Kidney (tissue), 14 donors: ENCODE results near the gene CAMK2G. TPM values are rescaled to one million over a fixed set of nuclear protein-coding genes. Genes with fewer than 3 reads are reported as not detected.

Experiments
- DNase-seq, 5 donors: peaks; one replicate each; pipeline ENCODE4 v3.0.0-alpha.2; 2013 to 2020
- FAIRE-seq: peaks from 2 replicates; lab custom pipeline; 2012; peaks lifted over from hg19 to GRCh38; lab: Jason Lieb, UNC
- H3K27ac ChIP-seq, 2 donors: one replicate each; pipeline ENCODE4 v1.7.0; 2013; ENCODE audit warnings: low read depth in 2 of 2, low read length in 2 of 2, inconsistent platforms in 1 of 2
- H3K27me3 ChIP-seq: one replicate; pipeline ENCODE4 v1.7.1; 2013; ENCODE audit warnings: low read length, inconsistent platforms; ENCODE audit not compliant: control insufficient read depth, insufficient read depth
- H3K36me3 ChIP-seq, 3 donors: one replicate each; pipeline versions ENCODE4 v1.7.0 to v1.7.1; 2013; ENCODE audit warnings: low read length in 3 of 3, control low read depth in 1 of 3, inconsistent platforms in 1 of 3; ENCODE audit not compliant: insufficient read depth in 3 of 3, control insufficient read depth in 2 of 3
- H3K4me1 ChIP-seq, 3 donors: one replicate each; pipeline versions ENCODE4 v1.7.0 to v1.7.1; 2013; ENCODE audit warnings: low read length in 3 of 3, inconsistent platforms in 1 of 3, low read depth in 1 of 3; ENCODE audit not compliant: control insufficient read depth in 2 of 3, insufficient read depth in 2 of 3
- H3K4me3 ChIP-seq, 3 donors: one replicate each; pipeline versions ENCODE4 v1.7.0 to v1.8.1; 2013; ENCODE audit warnings: low read length in 3 of 3, control low read depth in 1 of 3, inconsistent platforms in 1 of 3
- H3K9ac ChIP-seq, 3 donors: one replicate each; pipeline versions ENCODE4 v1.7.0 to v1.7.1; 2013; ENCODE audit warnings: low read length in 3 of 3, control low read depth in 1 of 3, inconsistent platforms in 1 of 3
- H3K9me3 ChIP-seq, 3 donors: one replicate each; pipeline versions ENCODE4 v1.7.0 to v1.7.1; 2013; ENCODE audit warnings: low read length in 3 of 3, control low read depth in 1 of 3, inconsistent platforms in 1 of 3; ENCODE audit not compliant: control insufficient read depth in 2 of 3, insufficient read depth in 1 of 3
- intact Hi-C: fragments of 100-400 bp; cut with DNase I; formaldehyde crosslinking; loops from one replicate; pipeline ENCODE4 v1.11.1; 2022
- polyA plus RNA-seq: library from polyadenylated mRNA; stranded (reverse); fragments of 350-450 nt; fragmentation: Illumina TruSeq; extraction: RNeasy Lipid Tissue Mini Kit (QIAGEN cat#74804); gene quantifications from one replicate; pipeline ENCODE4 v1.2.3, GENCODE V29; 2014; ENCODE audit warnings: low read depth, low replicate concordance; ENCODE audit not compliant: insufficient read depth
- total RNA-seq: library from RNA; stranded (reverse); fragmentation: NEBNext Ultra II Directional; extraction: Animal tissue kit (Norgen Biotek cat#: 25700); gene quantifications from one replicate; pipeline ENCODE4 v1.2.1, GENCODE V29; 2021
- TF ChIP-seq, protein P1 (sequence below): IDR thresholded peaks from 3 replicates; pipeline ENCODE4 v1.5.1; 2012; ENCODE audit warnings: mild to moderate bottlenecking, moderate library complexity, borderline replicate concordance; ENCODE audit not compliant: insufficient read depth; ENCODE audit errors: extremely low read depth
- donor health status: control.
- donor health status: control.
- donor health status: control.
- donor health status: control.
- donor health status: control.
- donor health status: DM: yes; HTN: yes; CAD: no.
- donor health status: Normal renal cell carcinoma (clear cell type).

Gene CAMK2G
- total and polyA plus RNA-seq, 2 donors from 2014 or later: 21.0 to 29.1 TPM

- TF ChIP-seq, protein P1, sequence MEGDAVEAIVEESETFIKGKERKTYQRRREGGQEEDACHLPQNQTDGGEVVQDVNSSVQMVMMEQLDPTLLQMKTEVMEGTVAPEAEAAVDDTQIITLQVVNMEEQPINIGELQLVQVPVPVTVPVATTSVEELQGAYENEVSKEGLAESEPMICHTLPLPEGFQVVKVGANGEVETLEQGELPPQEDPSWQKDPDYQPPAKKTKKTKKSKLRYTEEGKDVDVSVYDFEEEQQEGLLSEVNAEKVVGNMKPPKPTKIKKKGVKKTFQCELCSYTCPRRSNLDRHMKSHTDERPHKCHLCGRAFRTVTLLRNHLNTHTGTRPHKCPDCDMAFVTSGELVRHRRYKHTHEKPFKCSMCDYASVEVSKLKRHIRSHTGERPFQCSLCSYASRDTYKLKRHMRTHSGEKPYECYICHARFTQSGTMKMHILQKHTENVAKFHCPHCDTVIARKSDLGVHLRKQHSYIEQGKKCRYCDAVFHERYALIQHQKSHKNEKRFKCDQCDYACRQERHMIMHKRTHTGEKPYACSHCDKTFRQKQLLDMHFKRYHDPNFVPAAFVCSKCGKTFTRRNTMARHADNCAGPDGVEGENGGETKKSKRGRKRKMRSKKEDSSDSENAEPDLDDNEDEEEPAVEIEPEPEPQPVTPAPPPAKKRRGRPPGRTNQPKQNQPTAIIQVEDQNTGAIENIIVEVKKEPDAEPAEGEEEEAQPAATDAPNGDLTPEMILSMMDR: no peak
- H3K4me1 ChIP-seq: peaks cover 0 to 11% (median 8%) of the 10 kb centered on the region in 3 donors
Observed at GRCh38 chr10:73872190-73872710, 2.1 kb downstream of the CAMK2G start.

DNA sequence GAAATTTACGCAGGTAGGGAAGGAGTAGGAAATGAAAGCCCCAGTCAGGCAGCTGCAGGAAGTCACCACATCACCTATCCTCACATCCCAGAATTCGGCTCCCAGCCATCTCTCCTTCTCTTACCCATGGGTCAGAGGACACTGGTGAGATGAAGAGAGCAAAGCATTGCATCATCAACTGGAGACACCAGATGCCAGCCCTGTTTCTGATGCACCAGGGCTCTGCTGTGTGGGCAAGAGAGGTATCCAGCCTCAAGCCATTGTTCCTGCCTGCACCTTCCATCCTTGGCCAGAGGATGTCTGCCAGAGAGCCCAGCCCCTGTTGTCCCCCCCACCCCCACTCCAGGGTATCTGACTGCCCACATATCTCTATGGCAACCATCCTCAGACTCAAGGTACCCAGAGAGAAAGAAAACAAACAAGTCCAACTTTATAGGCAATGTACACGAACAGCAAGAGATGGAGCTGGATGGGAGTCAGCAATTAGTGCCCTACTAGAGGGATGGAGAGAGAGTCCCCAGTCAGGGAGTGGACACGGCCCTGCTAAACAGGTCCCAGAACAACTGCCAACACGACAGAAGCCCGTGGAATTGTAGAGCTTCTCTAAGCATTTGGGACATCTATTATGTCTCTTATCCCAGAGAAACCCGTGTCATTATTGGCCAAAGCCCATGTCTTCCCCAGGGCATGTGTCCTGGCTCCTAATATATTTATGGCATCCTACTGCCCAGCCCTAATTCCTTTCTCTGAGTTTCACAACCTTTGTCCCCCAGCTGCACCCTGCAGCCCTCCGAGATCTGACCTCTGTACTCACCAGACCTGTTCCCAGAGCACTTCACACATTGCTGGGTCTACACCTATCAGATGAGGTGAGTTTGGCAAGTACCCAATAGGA, 2.8 kb downstream of the CAMK2G start:
- DNase-seq (no peak), FAIRE-seq (no peak)
- Histone ChIP-seq H3K27ac (peak overlapping the region in 1 of 2 donors; percentile 3), H3K27me3 (no peaks in the 10 kb centered on the region), H3K36me3 (peaks cover 0 to 10% (median 0%) of the 10 kb centered on the region in 3 donors), H3K9me3 (no peaks in the 10 kb centered on the region), H3K9ac (no peak overlapping the region), H3K4me1 (peaks cover 0 to 13% (median 8%) of the 10 kb centered on the region in 3 donors), H3K4me3 (no peak overlapping the region)
- TF ChIP-seq, protein P1: no peak
- intact Hi-C loops: no loop called here

More at GRCh38 chr10:73872190-73872710, 2.1 kb downstream of the CAMK2G start:
- Histone ChIP-seq H3K36me3 (peaks cover 0 to 10% (median 0%) of the 10 kb centered on the region in 3 donors), H3K27me3 (no peaks in the 10 kb centered on the region), H3K9me3 (no peaks in the 10 kb centered on the region), H3K9ac (no peak overlapping the region), H3K27ac (peak overlapping the region in 1 of 2 donors; percentile 3), H3K4me3 (peak overlapping the region in 1 of 3 donors; percentile 26)
- intact Hi-C loops: no loop called here
- no peak for DNase-seq
- FAIRE-seq: no peak

GRCh38 chr10:73868655-73869195, 5.6 kb downstream of the CAMK2G start:
- Histone ChIP-seq H3K4me3 (no peak overlapping the region), H3K9ac (no peak overlapping the region), H3K4me1 (peaks cover 0 to 24% (median 12%) of the 10 kb centered on the region in 3 donors), H3K9me3 (no peaks in the 10 kb centered on the region), H3K27me3 (no peaks in the 10 kb centered on the region), H3K27ac (no peak overlapping the region), H3K36me3 (peaks cover 0 to 16% (median 2%) of the 10 kb centered on the region in 3 donors)
- no peak for FAIRE-seq
- DNase-seq: no peak
- TF ChIP-seq, protein P1: no peak
- intact Hi-C loops: no loop called here
